DMS53 treated with DMSO at 0.1 percent for 48 hours (cell line): ENCODE results near the gene USP21.

ENCODE experiments used
- DNase-seq: peaks from one replicate; lab custom pipeline; 2025; ENCODE audit not compliant: unreplicated experiment; lab: John Stamatoyannopoulos, UW

The USP21 gene

DNA sequence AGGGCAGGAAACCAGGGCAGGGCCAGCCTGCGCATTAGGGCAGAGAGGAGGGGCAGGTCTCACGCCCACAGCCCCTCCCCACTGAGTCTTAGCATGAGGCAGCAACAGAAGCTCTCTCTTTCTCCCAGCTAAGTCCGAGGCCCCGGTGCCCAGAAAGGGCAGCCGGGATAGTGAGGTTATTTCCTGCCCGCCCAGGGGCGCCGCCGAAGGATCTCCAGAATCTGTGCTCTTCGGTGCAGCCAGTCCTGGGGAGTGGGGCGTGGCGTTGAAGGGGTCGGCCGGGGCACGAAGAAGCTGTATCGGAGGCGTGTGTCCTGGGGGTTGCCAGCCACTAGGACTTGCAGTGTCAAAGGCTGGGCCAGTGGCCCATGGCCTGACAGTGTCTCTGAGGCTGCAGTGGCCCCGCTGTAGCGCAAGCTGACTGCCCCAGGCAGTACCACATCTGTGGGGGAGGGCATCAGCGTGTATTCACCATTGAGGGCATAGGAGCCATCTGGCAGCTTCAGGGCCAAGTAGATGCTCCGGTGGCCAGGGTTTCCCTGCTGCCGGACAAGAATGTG lies 31.7 kb downstream of the USP21 start:
- DNase-seq = no peak

DNA sequence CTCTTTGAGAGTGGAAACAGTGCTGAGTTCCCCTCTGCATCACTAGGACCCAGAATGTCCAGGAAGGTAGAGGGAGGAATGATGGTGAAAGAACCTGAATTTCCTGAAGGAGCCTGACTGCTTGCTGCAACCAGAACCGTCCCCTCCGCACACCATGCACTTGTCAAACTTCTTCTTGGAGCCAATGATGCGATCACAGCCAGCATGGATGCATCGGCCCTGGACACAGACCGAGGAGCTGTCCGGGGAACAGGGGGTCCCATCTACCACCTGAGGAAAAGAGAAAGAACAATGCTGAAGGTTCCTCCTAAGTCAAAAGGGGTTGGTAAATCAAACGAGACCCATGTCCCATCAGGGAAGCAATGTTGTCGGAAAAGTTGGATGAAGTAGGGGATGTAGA lies 32.7 kb downstream of the USP21 start:
- DNase-seq = no peak

- peak; percentile 65 for DNase-seq
Measured at GRCh38 chr1:161192476-161193465, 33.5 kb downstream of the USP21 start.

DNA sequence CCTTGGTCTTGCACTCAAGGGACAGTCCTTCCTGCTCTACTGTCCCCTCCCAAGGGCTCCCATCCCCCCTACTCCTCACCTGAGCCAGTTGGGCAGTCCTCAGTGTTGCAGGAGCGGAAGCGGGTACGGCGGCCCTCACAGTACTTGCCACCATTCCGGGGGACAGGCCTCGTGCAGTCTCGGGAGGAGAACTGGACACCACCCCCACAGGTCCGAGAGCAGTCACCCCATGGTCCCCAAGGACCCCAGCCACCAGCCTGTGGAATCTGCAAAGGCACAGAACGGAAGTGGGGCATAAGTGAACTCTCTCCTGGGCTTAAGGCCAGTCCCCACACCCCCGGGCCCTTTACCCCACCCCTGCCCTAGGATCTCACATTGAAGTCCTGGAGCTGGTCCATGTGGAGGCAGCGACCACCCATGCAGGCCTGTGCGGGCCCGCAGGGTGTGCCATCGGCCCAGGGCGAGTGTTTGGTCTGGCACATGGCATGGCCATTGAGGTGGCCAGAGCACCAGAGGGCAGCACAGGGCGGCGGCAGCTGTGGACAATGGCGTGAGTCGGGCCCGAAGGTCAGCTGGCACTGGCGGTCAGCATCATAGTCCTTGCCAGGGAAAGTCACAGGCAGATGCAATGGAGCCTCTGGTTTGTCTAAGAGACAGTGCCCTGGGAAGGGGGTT lies 34.4 kb downstream of the USP21 start:
- DNase-seq = no peak

GRCh38 chr1:161195171-161195570 lies 35.9 kb downstream of the USP21 start:
- DNase-seq = no peak

DNA sequence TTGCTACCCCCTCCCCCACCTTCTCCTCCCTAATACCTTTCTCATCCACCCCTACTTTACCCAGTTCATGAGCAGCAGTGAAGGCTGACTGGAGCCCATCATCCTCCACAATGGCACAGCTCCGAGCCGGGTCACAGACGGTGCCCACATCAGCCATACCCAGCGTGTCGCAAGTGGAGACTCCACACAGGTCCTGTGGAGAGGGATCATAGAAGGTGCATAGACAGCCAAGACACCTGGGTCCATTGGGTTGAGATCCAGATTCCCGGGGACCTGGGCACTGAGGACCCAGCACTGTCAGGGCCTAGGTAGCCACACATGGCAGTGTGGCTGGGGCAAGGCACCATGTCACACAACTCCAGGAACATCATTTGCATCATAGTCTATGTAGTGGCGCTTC lies 36.8 kb downstream of the USP21 start:
- DNase-seq = no peak

DNA sequence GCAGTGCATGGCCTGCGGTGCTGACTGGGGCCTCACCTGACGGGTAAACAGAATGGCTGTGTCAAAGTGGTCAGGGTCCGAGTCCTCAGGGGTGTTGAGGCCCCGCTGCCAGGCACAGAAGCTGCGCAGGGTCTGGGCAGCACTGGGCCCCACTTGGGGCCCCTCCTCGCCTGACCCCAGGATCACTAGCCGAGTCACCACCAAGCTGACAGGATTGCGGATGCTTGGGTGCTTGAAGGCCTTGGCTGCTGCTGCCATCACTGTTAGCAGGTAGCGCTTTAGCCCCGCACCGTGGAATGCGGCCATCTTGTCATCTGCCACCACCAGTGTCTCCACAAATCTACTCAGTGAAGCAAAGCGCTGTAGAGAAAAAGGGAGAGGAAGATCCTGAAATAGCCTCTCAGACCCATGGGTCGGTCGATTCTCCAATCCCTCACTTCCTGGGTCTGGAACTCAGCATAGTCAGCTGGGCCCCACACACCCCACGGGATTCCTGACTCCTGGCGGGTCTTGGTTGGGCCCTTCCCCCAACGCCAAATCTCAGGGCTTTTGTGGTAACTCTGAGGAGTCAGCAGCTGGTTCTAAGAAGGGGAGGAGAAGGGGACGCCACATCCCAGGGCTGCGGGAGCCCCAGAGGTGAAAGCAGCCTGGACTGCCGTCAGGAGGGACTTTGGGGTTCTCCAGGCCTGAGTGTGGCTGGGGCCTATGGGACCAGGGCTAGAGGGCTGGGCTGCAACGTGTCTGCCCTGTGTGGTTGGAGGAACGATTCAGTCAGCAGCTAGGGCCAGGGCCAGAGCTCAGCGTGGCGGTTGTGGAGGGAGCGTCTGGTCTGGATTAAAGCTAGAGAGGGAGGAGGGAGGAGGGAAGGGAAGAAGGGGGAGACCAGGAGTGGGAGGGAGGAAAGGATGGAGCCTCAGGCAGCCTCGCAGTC lies 37.5 kb downstream of the USP21 start:
- DNase-seq = no peak

DNA sequence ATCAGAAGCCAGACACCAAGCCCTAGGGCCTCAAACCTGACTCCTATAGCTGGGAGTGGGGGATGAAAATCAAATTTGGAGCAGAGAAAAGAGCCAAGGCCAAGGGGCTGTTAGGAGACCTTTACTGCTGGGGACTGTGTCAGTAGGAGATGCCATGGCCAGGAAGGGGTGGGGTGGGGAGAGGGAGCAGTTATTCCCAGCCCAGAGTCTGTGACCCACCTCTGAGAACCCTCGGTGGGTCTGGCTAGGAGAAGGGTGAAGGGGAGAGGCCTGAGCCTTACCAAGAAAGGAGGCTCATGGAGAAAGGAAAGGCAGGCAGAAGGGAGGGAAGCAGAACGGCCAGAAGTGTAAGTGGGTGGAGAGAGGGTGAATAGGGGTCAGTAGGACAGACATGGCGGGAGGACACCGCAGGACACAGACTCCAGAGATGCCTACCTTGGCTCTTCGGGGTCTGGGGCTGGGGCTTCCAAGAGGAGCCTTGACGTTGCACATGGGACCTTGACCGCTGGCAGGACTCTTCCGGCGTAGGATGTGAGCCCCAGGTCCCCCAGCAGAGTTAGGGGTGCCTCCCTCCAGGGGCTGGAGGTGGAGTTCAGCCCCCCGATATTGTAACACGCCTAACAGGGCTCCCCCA lies 38.4 kb downstream of the USP21 start:
- DNase-seq = no peak

- DNase-seq = no peak
Measured at GRCh38 chr1:161198194-161198896, 39.0 kb downstream of the USP21 start.

- no peak for DNase-seq
Measured at GRCh38 chr1:161198897-161199431, 39.7 kb downstream of the USP21 start, which contains the start of gene ADAMTS4. Gene ADAMTS4 (minus strand): TSS chr1:161199054. CDS start chr1:161198627, 427 bp downstream.

DNA sequence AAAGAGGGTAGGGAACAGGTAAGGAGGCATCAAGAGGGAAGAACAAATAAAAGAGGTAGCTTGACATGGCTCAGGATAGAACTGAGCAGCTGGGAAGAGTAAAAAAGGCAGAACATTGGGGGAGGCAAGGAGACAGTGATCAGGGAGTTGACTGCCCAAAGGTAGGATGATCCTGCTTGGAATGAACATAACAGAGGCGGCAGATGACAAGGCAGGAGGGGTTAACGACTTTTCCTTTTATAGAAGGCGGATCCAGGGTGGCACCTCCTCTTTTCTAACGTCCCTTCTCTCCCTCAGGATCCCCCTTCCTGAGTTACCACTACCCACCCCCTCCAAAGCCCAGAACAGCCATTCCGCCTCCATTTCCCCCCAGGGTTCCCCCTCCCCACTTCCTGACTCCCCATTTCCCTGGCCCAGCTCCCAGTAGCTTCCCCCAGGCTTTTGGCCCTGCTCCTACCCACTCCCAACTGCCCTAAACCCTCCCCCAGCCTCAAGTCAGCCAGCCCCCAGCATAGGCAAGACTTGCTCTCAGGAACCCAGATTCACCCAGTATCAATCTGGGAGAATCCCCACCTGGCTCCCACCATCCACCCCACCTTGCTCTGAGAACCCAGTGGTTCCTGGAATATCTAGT lies 40.3 kb downstream of the USP21 start:
- no peak for DNase-seq

DNA sequence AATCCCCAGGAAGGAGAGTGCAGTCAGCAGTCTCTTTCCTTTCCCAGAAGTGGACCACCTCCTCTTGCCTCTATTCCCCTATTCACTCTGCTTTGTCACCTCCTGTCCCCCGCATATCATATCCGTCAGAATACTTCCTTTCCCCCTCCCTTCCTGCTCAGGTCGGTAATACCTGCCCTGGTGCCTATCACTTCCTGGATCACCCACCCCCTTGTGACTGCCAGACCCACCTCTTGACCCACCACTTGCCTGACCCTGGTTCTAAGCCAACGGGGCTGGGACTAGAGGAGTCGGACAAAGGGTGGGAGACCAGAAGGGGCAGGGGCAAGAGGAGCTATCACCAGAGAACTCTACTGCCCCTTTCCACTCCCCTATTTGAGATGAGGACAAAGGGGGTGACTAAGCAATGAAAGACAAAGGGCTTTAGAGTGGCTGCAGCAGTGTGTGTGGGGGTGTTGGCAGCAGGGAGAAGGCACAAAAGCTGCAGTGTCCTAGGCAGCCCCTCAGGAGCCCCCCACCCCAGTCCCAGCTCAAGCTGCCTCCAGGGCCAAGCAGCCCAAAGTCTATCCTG lies 41.2 kb downstream of the USP21 start:
- DNase-seq = no peak

GRCh38 chr1:161200992-161201835 lies 41.9 kb downstream of the USP21 start:
- DNase-seq = no peak

- peak; percentile 97 for DNase-seq
Measured at GRCh38 chr1:161201836-161202712, 42.8 kb downstream of the USP21 start, which contains the start of gene NDUFS2. Gene NDUFS2 (plus strand): TSS chr1:161202367. CDS start chr1:161202386, 19 bp downstream.

GRCh38 chr1:161206411-161207140 lies 47.3 kb downstream of the USP21 start:
- no peak for DNase-seq

DNA sequence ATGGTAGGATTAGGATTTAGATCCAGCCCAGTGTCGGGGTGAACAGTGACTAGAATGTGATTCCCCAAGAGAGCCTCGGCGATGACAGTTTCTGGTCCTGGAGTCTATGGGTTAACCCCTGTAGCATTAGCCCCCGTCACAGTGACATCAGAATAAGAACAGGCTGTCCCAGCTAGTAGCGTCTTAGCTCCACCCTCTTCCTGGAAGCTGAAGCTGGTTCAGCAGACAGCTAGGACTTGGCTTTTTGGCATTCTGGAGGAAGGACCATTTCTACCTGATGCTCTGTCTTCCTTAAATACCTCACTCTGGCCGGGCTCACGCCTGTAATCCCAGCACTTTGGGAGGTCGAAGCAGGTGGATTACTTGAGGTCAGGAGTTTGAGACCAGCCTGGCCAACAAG lies 47.9 kb downstream of the USP21 start:
- DNase-seq = no peak
